ENCODE results near the gene NELL1. TPM values are rescaled to one million over a fixed set of nuclear protein-coding genes. Genes with fewer than 3 reads are reported as not detected.

NELL1 gene
- total RNA-seq, 4 donors from 2014 or later, result not detected

- Histone ChIP-seq H3K9me3 (no peaks in the 10 kb centered on the region), H3K27me3 (no peaks in the 10 kb centered on the region), H3K27ac (no peak overlapping the region), H3K4me1 (no peaks in the 10 kb centered on the region), H3K4me3 (replicated peaks in 1 of 3) (no peak overlapping the region), H3K36me3 (no peaks in the 10 kb centered on the region)
- 75 to 94% methylated on average over 1 of the region's 1 CpG for WGBS, 2 donors
- intact Hi-C loops (cut with DNase I), result no loop called here
- no peak for TF ChIP-seq POLR2A (IDR thresholded peaks at IDR 0.05)
- TF ChIP-seq CTCF (IDR thresholded peaks at IDR 0.05), result no peak
- no peak for DNase-seq
Observed at GRCh38 chr11:21301981-21302380, 632.6 kb downstream of the NELL1 start.

- intact Hi-C loops (cut with DNase I), result no loop called here
- 83 to 88% methylated on average over 4 of the region's 4 CpGs for WGBS, 2 donors
- no peak for TF ChIP-seq CTCF (IDR thresholded peaks at IDR 0.05)
- TF ChIP-seq POLR2A (IDR thresholded peaks at IDR 0.05), result no peak
Observed at GRCh38 chr11:21306739-21307358, 637.5 kb downstream of the NELL1 start.

GRCh38 chr11:21307874-21308273 is 638.5 kb downstream of the NELL1 start:
- Histone ChIP-seq H3K27me3 (no peaks in the 10 kb centered on the region), H3K9me3 (no peaks in the 10 kb centered on the region), H3K36me3 (no peaks in the 10 kb centered on the region), H3K27ac (no peak overlapping the region), H3K4me1 (no peaks in the 10 kb centered on the region), H3K4me3 (replicated peaks in 1 of 3) (no peak overlapping the region)
- TF ChIP-seq CTCF (IDR thresholded peaks at IDR 0.05) (no peak), POLR2A (IDR thresholded peaks at IDR 0.05) (no peak)
- WGBS, 2 donors, result 62 to 70% methylated on average over 4 of the region's 4 CpGs
- intact Hi-C loops (cut with DNase I), result no loop called here
- no peak for DNase-seq

More at GRCh38 chr11:21306739-21307358, 637.5 kb downstream of the NELL1 start:
- no peak for DNase-seq
- H3K27ac ChIP-seq, result no peak overlapping the region
- no peaks in the 10 kb centered on the region for H3K27me3 ChIP-seq
- H3K36me3 ChIP-seq, result no peaks in the 10 kb centered on the region
- no peak overlapping the region for H3K4me3 ChIP-seq (replicated peaks in 1 of 3)
- H3K9me3 ChIP-seq, result no peaks in the 10 kb centered on the region
- H3K4me1 ChIP-seq, result no peaks in the 10 kb centered on the region

GRCh38 chr11:21316591-21316990 is 647.2 kb downstream of the NELL1 start:
- no peak overlapping the region for H3K27ac ChIP-seq
- no peaks in the 10 kb centered on the region for H3K36me3 ChIP-seq
- WGBS, 2 donors, result 22 to 24% methylated on average over 1 of the region's 1 CpG
- TF ChIP-seq CTCF (IDR thresholded peaks at IDR 0.05) (no peak), POLR2A (IDR thresholded peaks at IDR 0.05) (no peak)
- no peaks in the 10 kb centered on the region for H3K27me3 ChIP-seq
- DNase-seq, result no peak
- H3K4me1 ChIP-seq, result no peaks in the 10 kb centered on the region
- intact Hi-C loops (cut with DNase I), result no loop called here
- H3K9me3 ChIP-seq, result no peaks in the 10 kb centered on the region
- H3K4me3 ChIP-seq (replicated peaks in 1 of 3), result no peak overlapping the region

- 63 to 81% methylated on average over 2 of the region's 2 CpGs for WGBS, 2 donors
- Histone ChIP-seq H3K27ac (no peak overlapping the region), H3K27me3 (no peaks in the 10 kb centered on the region), H3K4me1 (no peaks in the 10 kb centered on the region), H3K4me3 (replicated peaks in 1 of 3) (no peak overlapping the region), H3K36me3 (no peaks in the 10 kb centered on the region), H3K9me3 (no peaks in the 10 kb centered on the region)
- no peak for DNase-seq
- intact Hi-C loops (cut with DNase I), result no loop called here
- TF ChIP-seq CTCF (IDR thresholded peaks at IDR 0.05) (no peak), POLR2A (IDR thresholded peaks at IDR 0.05) (no peak)
Observed at GRCh38 chr11:21321072-21321471, 651.7 kb downstream of the NELL1 start.
